Breast epithelium (tissue), 4 donors: ENCODE data around the gene ABI3BP. TPM values are rescaled to one million over a fixed set of nuclear protein-coding genes. Genes with fewer than 3 reads are reported as not detected.

Experiments used
- DNase-seq, 2 donors: peaks; one replicate each; pipeline ENCODE4 v3.0.0-alpha.2; 2019; ENCODE audit warnings: low spot score in 2 of 2
- H3K27ac ChIP-seq, 2 donors: fragments of 200-600 bp; sonication (generic) in 1 of 2; one replicate each; pipeline ENCODE4 v1.5.1; 2016 to 2019; ENCODE audit warnings: mild to moderate bottlenecking in 1 of 2
- H3K27me3 ChIP-seq, 2 donors: fragments of 200-600 bp; sonication (generic) in 1 of 2; one replicate each; pipeline versions ENCODE4 v1.5.1 to v1.6.0; 2017 to 2019; ENCODE audit warnings: control low read depth in 1 of 2, mild to moderate bottlenecking in 1 of 2
- H3K36me3 ChIP-seq: fragments of 200-600 bp; one replicate; pipeline ENCODE4 v1.5.1; 2019
- H3K4me1 ChIP-seq, 2 donors: fragments of 200-600 bp; sonication (generic); one replicate each; pipeline ENCODE4 v1.5.1; 2016 to 2019; ENCODE audit warnings: control low read depth in 1 of 2
- H3K4me3 ChIP-seq, 3 donors: fragments of 200-600 bp; sonication (generic); 1 replicate in 2 of 3; 2 replicates in 1 of 3; pipeline ENCODE4 v1.5.1; 2016 to 2019; ENCODE audit warnings: mild to moderate bottlenecking in 3 of 3, moderate library complexity in 2 of 3
- H3K9me3 ChIP-seq, 2 donors: fragments of 200-600 bp; sonication (generic) in 1 of 2; one replicate each; pipeline ENCODE4 v1.5.1; 2016 to 2019; ENCODE audit warnings: control low read depth in 1 of 2
- CTCF ChIP-seq, 3 donors: fragments of 450-650 bp; IDR thresholded peaks; one replicate each; pipeline ENCODE4 v1.5.1; 2016 to 2017; ENCODE audit warnings: antibody characterized with exemption in 3 of 3, mild to moderate bottlenecking in 3 of 3, moderate library complexity in 3 of 3
- POLR2A ChIP-seq: fragments of 450-650 bp; IDR thresholded peaks from one replicate; pipeline ENCODE4 v1.6.1; 2016; ENCODE audit warnings: antibody characterized with exemption, mild to moderate bottlenecking, moderate library complexity
- POLR2AphosphoS5 ChIP-seq, 3 donors: sonication (generic); formaldehyde crosslinking; IDR thresholded peaks; one replicate each; pipeline ENCODE4 v1.6.1; 2017; ENCODE audit warnings: antibody characterized with exemption in 3 of 3
- intact Hi-C: fragments of 100-400 bp; cut with DNase I; formaldehyde crosslinking; loops from one replicate; pipeline ENCODE4 v1.15.1; 2023; ENCODE audit warnings: low total_unique reads
- total RNA-seq, 3 donors: library from RNA; depleted of rRNA; stranded (reverse); fragments of >200 nt; gene quantifications; one replicate each; pipeline ENCODE4 v1.1.0, GENCODE V29; 2016

Gene ABI3BP
- total RNA-seq, 3 donors from 2014 or later, result 17.4 to 170 (median 41.1) TPM

GRCh38 chr3:100976611-100977010, 16.6 kb downstream of the ABI3BP start:
- TF ChIP-seq POLR2A (no peak), CTCF (IDR thresholded peaks at IDR 0.05) (no peak), POLR2AphosphoS5 (IDR thresholded peaks at IDR 0.05) (no peak)
- intact Hi-C loops, result no loop called here
- Histone ChIP-seq H3K27ac (no peak overlapping the region), H3K9me3 (no peaks in the 10 kb centered on the region), H3K4me3 (no peak overlapping the region), H3K27me3 (no peaks in the 10 kb centered on the region), H3K4me1 (no peaks in the 10 kb centered on the region), H3K36me3 (no peaks in the 10 kb centered on the region)
- DNase-seq, result no peak

GRCh38 chr3:100975714-100976113, 17.5 kb downstream of the ABI3BP start:
- intact Hi-C loops, result no loop called here
- Histone ChIP-seq H3K27ac (no peak overlapping the region), H3K27me3 (no peaks in the 10 kb centered on the region), H3K36me3 (no peaks in the 10 kb centered on the region), H3K4me1 (no peaks in the 10 kb centered on the region), H3K9me3 (no peaks in the 10 kb centered on the region), H3K4me3 (no peak overlapping the region)
- no peak for DNase-seq
- TF ChIP-seq CTCF (IDR thresholded peaks at IDR 0.05) (no peak), POLR2A (no peak), POLR2AphosphoS5 (IDR thresholded peaks at IDR 0.05) (no peak)

- Histone ChIP-seq H3K27me3 (no peaks in the 10 kb centered on the region), H3K4me3 (no peak overlapping the region), H3K27ac (no peak overlapping the region), H3K9me3 (no peaks in the 10 kb centered on the region), H3K36me3 (no peaks in the 10 kb centered on the region), H3K4me1 (no peaks in the 10 kb centered on the region)
- TF ChIP-seq POLR2AphosphoS5 (IDR thresholded peaks at IDR 0.05), result no peak
- TF ChIP-seq CTCF (IDR thresholded peaks at IDR 0.05), result no peak
- no peak for TF ChIP-seq POLR2A
- intact Hi-C loops, result no loop called here
- DNase-seq, result no peak
Observed at GRCh38 chr3:100973594-100973993, 19.6 kb downstream of the ABI3BP start.

GRCh38 chr3:100972867-100973266, 20.4 kb downstream of the ABI3BP start:
- Histone ChIP-seq H3K9me3 (no peaks in the 10 kb centered on the region), H3K27ac (no peak overlapping the region), H3K36me3 (no peaks in the 10 kb centered on the region), H3K27me3 (no peaks in the 10 kb centered on the region), H3K4me1 (no peaks in the 10 kb centered on the region), H3K4me3 (no peak overlapping the region)
- TF ChIP-seq CTCF (IDR thresholded peaks at IDR 0.05), result no peak
- no peak for TF ChIP-seq POLR2A
- no peak for TF ChIP-seq POLR2AphosphoS5 (IDR thresholded peaks at IDR 0.05)
- no peak for DNase-seq
- intact Hi-C loops, result no loop called here

- H3K36me3 ChIP-seq, result no peaks in the 10 kb centered on the region
- no peaks in the 10 kb centered on the region for H3K4me1 ChIP-seq
- no peak for TF ChIP-seq CTCF (IDR thresholded peaks at IDR 0.05)
- TF ChIP-seq POLR2AphosphoS5 (IDR thresholded peaks at IDR 0.05), result no peak
- H3K9me3 ChIP-seq, result no peaks in the 10 kb centered on the region
- no peak overlapping the region for H3K27ac ChIP-seq
- no peak for DNase-seq
- H3K4me3 ChIP-seq, result no peak overlapping the region
- intact Hi-C loops, result no loop called here
- no peaks in the 10 kb centered on the region for H3K27me3 ChIP-seq
Observed at GRCh38 chr3:100972301-100972844, 20.8 kb downstream of the ABI3BP start.
